B cell (primary cell): ENCODE results near the gene LITAFD. TPM values are rescaled to one million over a fixed set of nuclear protein-coding genes. Genes with fewer than 3 reads are reported as not detected.

Experiments used
- ATAC-seq: fragments of 200-7000 bp; cut with Tn5 transposase; one replicate; pipeline ENCODE4 v1.10.0; 2021; ENCODE audit warnings: low read depth, mild to moderate bottlenecking, moderate number of reproducible peaks, moderate library complexity
- CTCF ChIA-PET: fragments of 350-600 bp; sonication (Branson Sonifier 250); formaldehyde crosslinking; loops from one replicate; lab custom pipeline; 2021; ENCODE audit warnings: antibody characterized with exemption, inconsistent platforms; lab: Charles Lee
- POLR2A ChIA-PET: fragments of 350-600 bp; sonication (Branson Sonifier 250); formaldehyde crosslinking; loops from one replicate; lab custom pipeline; 2021; ENCODE audit warnings: antibody characterized with exemption; lab: Charles Lee
- DNase-seq: peaks from one replicate; pipeline ENCODE4 v3.0.0; 2013
- H2AFZ ChIP-seq: 2 replicates; pipeline ENCODE4 v1.6.1; 2012; ENCODE audit warnings: mild to moderate bottlenecking, low read depth, low read length; ENCODE audit not compliant: insufficient read depth, poor library complexity, severe bottlenecking
- H3K27ac ChIP-seq, 2 donors: 1 replicate in 1 of 2; 2 replicates in 1 of 2; pipeline ENCODE4 v1.5.1; 2012 to 2013; ENCODE audit warnings: low read length in 2 of 2, mild to moderate bottlenecking in 2 of 2, moderate library complexity in 1 of 2
- H3K27me3 ChIP-seq, 4 experiments: fragments of 200-600 bp in 1 of 4; sonication (generic) in 1 of 4; replicated peaks in 1 of 4; 1 replicate in 2 of 4; 2 replicates in 2 of 4; pipeline versions ENCODE4 v1.6.1 to v1.7.0; 2013 to 2016; ENCODE audit warnings: low read length in 3 of 4, mild to moderate bottlenecking in 2 of 4, mixed read lengths in 1 of 4, moderate library complexity in 1 of 4; ENCODE audit not compliant: insufficient read depth in 4 of 4, control insufficient read depth in 3 of 4; ENCODE audit errors: control extremely low read depth in 1 of 4
- H3K36me3 ChIP-seq, 2 experiments: replicated peaks in 1 of 2; 1 replicate in 1 of 2; 2 replicates in 1 of 2; pipeline versions ENCODE4 v1.6.1 to v1.7.1; 2013; ENCODE audit warnings: low read length in 1 of 2; ENCODE audit not compliant: insufficient read depth in 2 of 2, control insufficient read depth in 1 of 2; ENCODE audit errors: control extremely low read depth in 1 of 2, extremely low read depth in 1 of 2
- H3K4me1 ChIP-seq, 2 donors: fragments of 200-600 bp in 1 of 2; sonication (generic) in 1 of 2; 1 replicate in 1 of 2; 2 replicates in 1 of 2; pipeline versions ENCODE4 v1.5.1 to v1.6.1; 2013 to 2017; ENCODE audit warnings: low read length in 2 of 2; ENCODE audit not compliant: control insufficient read depth in 2 of 2, insufficient read depth in 2 of 2
- H3K4me2 ChIP-seq: replicated peaks from 2 replicates; pipeline ENCODE3; 2012; ENCODE audit warnings: mild to moderate bottlenecking, low read depth, low read length; ENCODE audit not compliant: poor library complexity, severe bottlenecking
- H3K4me3 ChIP-seq, 5 experiments: fragments of 200-600 bp in 1 of 5; sonication (generic) in 1 of 5; 1 replicate in 3 of 5; 2 replicates in 2 of 5; pipeline versions ENCODE4 v1.5.1 to v1.7.0; 2011 to 2016; ENCODE audit warnings: low read length in 4 of 5, mild to moderate bottlenecking in 4 of 5, low read depth in 2 of 5, control low read depth in 1 of 5, moderate library complexity in 1 of 5; ENCODE audit not compliant: insufficient read depth in 1 of 5; ENCODE audit errors: control extremely low read depth in 1 of 5, extremely low read depth in 1 of 5
- H3K79me2 ChIP-seq: fragments of 200-600 bp; sonication (generic); one replicate; pipeline ENCODE4 v1.6.0; 2016; ENCODE audit warnings: low read length; ENCODE audit not compliant: control insufficient read depth, insufficient read depth
- H3K9ac ChIP-seq: fragments of 200-600 bp; sonication (generic); 2 replicates; pipeline ENCODE4 v1.6.1; 2017; ENCODE audit warnings: mild to moderate bottlenecking, low read length, moderate library complexity
- H3K9me3 ChIP-seq, 3 donors: one replicate each; pipeline versions ENCODE4 v1.6.1 to v1.7.1; 2013; ENCODE audit warnings: low read length in 2 of 3; ENCODE audit not compliant: control insufficient read depth in 2 of 3, insufficient read depth in 1 of 3; ENCODE audit errors: control extremely low read depth in 1 of 3
- H4K20me1 ChIP-seq: 2 replicates; pipeline ENCODE4 v1.6.0; 2012; ENCODE audit warnings: mild to moderate bottlenecking, low read length; ENCODE audit not compliant: insufficient read depth, control insufficient read depth, poor library complexity, severe bottlenecking
- H3K27ac Mint-ChIP-seq: one replicate; pipeline ENCODE4 v1.8.0; 2021; ENCODE audit warnings: mixed read lengths
- H3K27me3 Mint-ChIP-seq: one replicate; pipeline ENCODE4 v1.8.0; 2021; ENCODE audit warnings: mixed read lengths
- H3K4me1 Mint-ChIP-seq: one replicate; pipeline ENCODE4 v1.8.0; 2021; ENCODE audit warnings: mixed read lengths
- H3K4me3 Mint-ChIP-seq: one replicate; pipeline ENCODE4 v1.8.0; 2021; ENCODE audit warnings: mixed read lengths
- H3K9me3 Mint-ChIP-seq: one replicate; pipeline ENCODE4 v1.8.0; 2022; ENCODE audit warnings: mixed read lengths; ENCODE audit not compliant: insufficient read depth
- EZH2 ChIP-seq: IDR thresholded peaks from 2 replicates; pipeline ENCODE4 v1.6.1; 2012; ENCODE audit warnings: borderline replicate concordance, low read depth, mild to moderate bottlenecking, moderate library complexity, low read length; ENCODE audit not compliant: insufficient read depth, poor library complexity, severe bottlenecking
- WGBS: methylation state at CpG from one replicate; pipeline ENCODE4 v1.1.5; 2013; ENCODE audit warnings: missing lambda C conversion rate; ENCODE audit not compliant: insufficient coverage; 5-methylcytosine and 5-hydroxymethylcytosine counted together
- intact Hi-C: fragments of 100-400 bp; cut with micrococcal nuclease; formaldehyde crosslinking; loops from one replicate; pipeline ENCODE4 v1.10.0; 2022
- polyA plus RNA-seq: library from polyadenylated mRNA; depleted of rRNA; stranded (reverse); fragments of >200 nt; gene quantifications from 2 replicates; pipeline ENCODE4 v1.2.3, GENCODE V29; 2012
- total RNA-seq, 2 donors: library from RNA; stranded (reverse); fragments of 120-200 nt in 1 of 2; gene quantifications; 1 replicate in 1 of 2; 2 replicates in 1 of 2; pipeline versions ENCODE4 v1.2.3 to v1.2.4, GENCODE V29; 2013 to 2022
- TF ChIP-seq, protein P1 (sequence below): fragments of 200-600 bp; IDR thresholded peaks from one replicate; pipeline ENCODE4 v1.8.0; 2022; ENCODE audit warnings: antibody characterized with exemption, mild to moderate bottlenecking

Gene LITAFD
- total and polyA plus RNA-seq, 2 donors (not counting 1 experiment from before 2014, with no cell fraction given): not detected

DNA sequence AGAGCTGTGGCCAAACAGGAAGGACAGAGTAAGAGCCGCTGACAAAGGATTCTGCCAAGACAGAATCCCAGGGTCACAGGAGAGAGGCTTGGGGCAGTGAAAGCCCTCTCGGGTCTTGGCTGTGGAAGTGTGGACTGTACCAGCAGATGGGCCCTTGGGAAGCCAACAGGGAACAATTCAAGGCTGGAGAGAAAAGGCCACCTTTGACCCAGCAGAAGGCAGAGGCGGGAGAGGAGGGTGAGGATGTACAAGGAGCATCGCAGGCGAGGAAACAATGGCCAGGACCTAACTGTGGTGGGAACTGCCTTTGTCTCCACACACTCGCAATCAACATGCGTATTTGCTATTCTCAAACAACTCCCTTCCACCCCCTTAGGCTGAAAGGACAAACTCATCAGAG, 29.0 kb upstream of the LITAFD start:
- H3K9me3 ChIP-seq: no peaks in the 10 kb centered on the region

DNA sequence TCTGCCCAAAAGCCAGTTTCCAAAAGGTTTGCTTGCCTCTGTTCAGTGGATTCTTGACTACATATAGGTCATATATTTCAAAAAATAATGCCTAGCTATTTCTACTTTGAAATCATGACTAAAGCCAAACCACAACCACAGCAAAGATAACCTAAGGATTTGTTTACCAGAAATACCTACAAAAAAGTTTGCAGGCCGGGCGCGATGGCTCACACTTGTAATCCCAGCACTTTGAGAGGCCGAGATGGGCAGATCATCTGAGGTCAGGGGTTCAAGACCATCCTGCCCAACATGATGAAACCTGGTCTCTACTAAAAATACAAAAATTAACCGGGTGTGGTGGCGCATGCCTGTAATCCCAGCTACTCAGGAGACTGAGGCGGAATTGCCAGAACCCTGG, 28.5 kb upstream of the LITAFD start:
- Mint-ChIP-seq H3K9me3 (no peaks in the 10 kb centered on the region), H3K4me3 (no peak overlapping the region), H3K27me3 (no peaks in the 10 kb centered on the region), H3K27ac (no peak overlapping the region), H3K4me1 (peaks cover 22% of the 10 kb centered on the region)
- Histone ChIP-seq H3K79me2 (peaks cover 4% of the 10 kb centered on the region), H3K9me3 (no peaks in the 10 kb centered on the region), H3K9ac (no peak overlapping the region), H3K4me1 (peaks cover 7 to 9% of the 10 kb centered on the region in 2 donors), H3K36me3 (peaks cover 0 to 34% of the 10 kb centered on the region in 2 experiments), H4K20me1 (peaks cover 14% of the 10 kb centered on the region), H3K4me3 (no peak overlapping the region), H3K4me2 (no peak overlapping the region), H3K27me3 (no peaks in the 10 kb centered on the region), H2AFZ (no peak overlapping the region), H3K27ac (no peak overlapping the region)
- no peak for ATAC-seq
- TF ChIP-seq, protein P1, sequence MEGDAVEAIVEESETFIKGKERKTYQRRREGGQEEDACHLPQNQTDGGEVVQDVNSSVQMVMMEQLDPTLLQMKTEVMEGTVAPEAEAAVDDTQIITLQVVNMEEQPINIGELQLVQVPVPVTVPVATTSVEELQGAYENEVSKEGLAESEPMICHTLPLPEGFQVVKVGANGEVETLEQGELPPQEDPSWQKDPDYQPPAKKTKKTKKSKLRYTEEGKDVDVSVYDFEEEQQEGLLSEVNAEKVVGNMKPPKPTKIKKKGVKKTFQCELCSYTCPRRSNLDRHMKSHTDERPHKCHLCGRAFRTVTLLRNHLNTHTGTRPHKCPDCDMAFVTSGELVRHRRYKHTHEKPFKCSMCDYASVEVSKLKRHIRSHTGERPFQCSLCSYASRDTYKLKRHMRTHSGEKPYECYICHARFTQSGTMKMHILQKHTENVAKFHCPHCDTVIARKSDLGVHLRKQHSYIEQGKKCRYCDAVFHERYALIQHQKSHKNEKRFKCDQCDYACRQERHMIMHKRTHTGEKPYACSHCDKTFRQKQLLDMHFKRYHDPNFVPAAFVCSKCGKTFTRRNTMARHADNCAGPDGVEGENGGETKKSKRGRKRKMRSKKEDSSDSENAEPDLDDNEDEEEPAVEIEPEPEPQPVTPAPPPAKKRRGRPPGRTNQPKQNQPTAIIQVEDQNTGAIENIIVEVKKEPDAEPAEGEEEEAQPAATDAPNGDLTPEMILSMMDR: no peak
- no peak for TF ChIP-seq EZH2
- ChIA-PET CTCF (interaction anchor here (3.1 kb wide), 1 partner anchor 26 kb away, joined by 12 read pairs; no protein-coding TSS in a partner anchor), POLR2A (no interaction called here)
- no peak for DNase-seq
- WGBS: 92% methylated on average over 6 of the region's 7 CpGs
- intact Hi-C loops: no loop called here

More for the DNA sequence above, 29.0 kb upstream of the LITAFD start:
- 99% methylated on average over 5 of the region's 7 CpGs for WGBS
- intact Hi-C loops: no loop called here
- Mint-ChIP-seq H3K4me1 (peaks cover 22% of the 10 kb centered on the region), H3K9me3 (no peaks in the 10 kb centered on the region), H3K27me3 (no peaks in the 10 kb centered on the region), H3K27ac (no peak overlapping the region), H3K4me3 (no peak overlapping the region)
- Histone ChIP-seq H3K4me2 (no peak overlapping the region), H3K4me1 (peaks cover 7 to 9% of the 10 kb centered on the region in 2 donors), H3K4me3 (no peak overlapping the region), H2AFZ (no peak overlapping the region), H3K27me3 (no peaks in the 10 kb centered on the region), H3K27ac (no peak overlapping the region), H3K36me3 (peaks cover 0 to 31% of the 10 kb centered on the region in 2 experiments), H4K20me1 (peaks cover 9% of the 10 kb centered on the region), H3K79me2 (peaks cover 2% of the 10 kb centered on the region), H3K9ac (no peak overlapping the region)
- TF ChIP-seq, protein P1: no peak
- no peak for TF ChIP-seq EZH2
- CTCF ChIA-PET: interaction anchor here (1.0 to 2.0 kb wide), 2 partner anchors 20 to 27 kb away, joined by 3 to 10 read pairs; no protein-coding TSS in a partner anchor
- no peak for ATAC-seq
- POLR2A ChIA-PET: no interaction called here
- no peak for DNase-seq
